Measurements from ENCODE around the gene FAM234B. TPM values are rescaled to one million over a fixed set of nuclear protein-coding genes. Genes with fewer than 3 reads are reported as not detected.

The FAM234B gene
- total RNA-seq, 1 experiment from 2014 or later, result 5.7 TPM

GRCh38 chr12:13093191-13093847 lies 49.1 kb downstream of the FAM234B start:
- Mint-ChIP-seq H3K27me3 (ENCODE audit: insufficient read depth, unreplicated experiment) (no peaks in the 10 kb centered on the region), H3K4me3 (ENCODE audit: unreplicated experiment) (no peak overlapping the region), H3K9me3 (ENCODE audit: unreplicated experiment) (no peaks in the 10 kb centered on the region), H3K36me3 (ENCODE audit: insufficient read depth, unreplicated experiment) (peaks cover 11% of the 10 kb centered on the region), H3K4me1 (ENCODE audit: insufficient read depth, unreplicated experiment) (peaks cover 36% of the 10 kb centered on the region), H3K27ac (ENCODE audit: low read depth, unreplicated experiment) (peak overlapping the region; percentile 80)
- ChIA-PET CTCF (interaction anchor here (0.5 to 5.0 kb wide), 14 partner anchors 8 to 977 kb away, joined by 3 to 67 read pairs (median 3); no protein-coding TSS in a partner anchor), POLR2A (interaction anchor here (0.7 to 2.7 kb wide), 9 partner anchors 9 to 1277 kb away, joined by 3 to 8 read pairs (median 4); partner anchors contain the start of gene FAM234B)
- intact Hi-C loops (cut with micrococcal nuclease), result no loop called here
- no peak for DNase-seq (ENCODE audit: unreplicated experiment)
- no peak for TF ChIP-seq CTCF (IDR thresholded peaks at IDR 0.05; ENCODE audit: unreplicated experiment)
- BruUV-seq (replicated peaks), result no TSS peak

GRCh38 chr12:13093848-13094220 lies 49.7 kb downstream of the FAM234B start:
- no TSS peak for BruUV-seq (replicated peaks)
- CTCF ChIA-PET, result interaction anchor here (0.5 to 5.0 kb wide), 10 partner anchors 9 to 441 kb away, joined by 3 to 67 read pairs (median 4); no protein-coding TSS in a partner anchor

GRCh38 chr12:13094367-13094766 lies 50.2 kb downstream of the FAM234B start:
- H3K27me3 Mint-ChIP-seq (ENCODE audit: insufficient read depth, unreplicated experiment), result no peaks in the 10 kb centered on the region
- peak; percentile 40 for DNase-seq (ENCODE audit: unreplicated experiment)
- no TSS peak for BruUV-seq (replicated peaks)
- ChIA-PET CTCF (interaction anchor here (0.6 to 5.0 kb wide), 5 partner anchors 84 to 178 kb away, joined by 3 to 67 read pairs (median 4); no protein-coding TSS in a partner anchor), POLR2A (interaction anchor here (0.7 to 2.7 kb wide), 12 partner anchors 8 to 126 kb away, joined by 3 to 8 read pairs (median 4); partner anchors contain the start of genes EMP1, FAM234B and GSG1)
- H3K4me3 Mint-ChIP-seq (ENCODE audit: unreplicated experiment), result peak overlapping the region; percentile 26
- intact Hi-C loops (cut with micrococcal nuclease), result loop anchor here (1.0 kb wide), 1 partner anchor 94 kb away; the partner anchor contains the start of gene HEBP1
- H3K9me3 Mint-ChIP-seq (ENCODE audit: unreplicated experiment), result no peaks in the 10 kb centered on the region
- peaks cover 11% of the 10 kb centered on the region for H3K36me3 Mint-ChIP-seq (ENCODE audit: insufficient read depth, unreplicated experiment)
- H3K4me1 Mint-ChIP-seq (ENCODE audit: insufficient read depth, unreplicated experiment), result peaks cover 47% of the 10 kb centered on the region
- H3K27ac Mint-ChIP-seq (ENCODE audit: low read depth, unreplicated experiment), result peak overlapping the region; percentile 80
- no peak for TF ChIP-seq CTCF (IDR thresholded peaks at IDR 0.05; ENCODE audit: unreplicated experiment)

More at GRCh38 chr12:13093848-13094220, 49.7 kb downstream of the FAM234B start:
- H3K9me3 Mint-ChIP-seq (ENCODE audit: unreplicated experiment), result no peaks in the 10 kb centered on the region
- intact Hi-C loops (cut with micrococcal nuclease), result loop anchor here (1.0 kb wide), 1 partner anchor 94 kb away; the partner anchor contains the start of gene HEBP1
- peaks cover 11% of the 10 kb centered on the region for H3K36me3 Mint-ChIP-seq (ENCODE audit: insufficient read depth, unreplicated experiment)
- no peak for DNase-seq (ENCODE audit: unreplicated experiment)
- H3K27ac Mint-ChIP-seq (ENCODE audit: low read depth, unreplicated experiment), result peak overlapping the region; percentile 80
- POLR2A ChIA-PET, result interaction anchor here (0.9 to 2.7 kb wide), 10 partner anchors 9 to 108 kb away, joined by 3 to 8 read pairs (median 4); partner anchors contain the start of genes EMP1 and FAM234B
- peak overlapping the region; percentile 26 for H3K4me3 Mint-ChIP-seq (ENCODE audit: unreplicated experiment)
- peaks cover 41% of the 10 kb centered on the region for H3K4me1 Mint-ChIP-seq (ENCODE audit: insufficient read depth, unreplicated experiment)
- no peaks in the 10 kb centered on the region for H3K27me3 Mint-ChIP-seq (ENCODE audit: insufficient read depth, unreplicated experiment)
- no peak for TF ChIP-seq CTCF (IDR thresholded peaks at IDR 0.05; ENCODE audit: unreplicated experiment)
